ENCODE measurements around the gene CAPZA1.
"Not testable (repeated sequence)": the region's sequence is repeated elsewhere in the genome, so short reads cannot be mapped to it uniquely, and the experiment has no call there.

The CAPZA1 gene

DNA sequence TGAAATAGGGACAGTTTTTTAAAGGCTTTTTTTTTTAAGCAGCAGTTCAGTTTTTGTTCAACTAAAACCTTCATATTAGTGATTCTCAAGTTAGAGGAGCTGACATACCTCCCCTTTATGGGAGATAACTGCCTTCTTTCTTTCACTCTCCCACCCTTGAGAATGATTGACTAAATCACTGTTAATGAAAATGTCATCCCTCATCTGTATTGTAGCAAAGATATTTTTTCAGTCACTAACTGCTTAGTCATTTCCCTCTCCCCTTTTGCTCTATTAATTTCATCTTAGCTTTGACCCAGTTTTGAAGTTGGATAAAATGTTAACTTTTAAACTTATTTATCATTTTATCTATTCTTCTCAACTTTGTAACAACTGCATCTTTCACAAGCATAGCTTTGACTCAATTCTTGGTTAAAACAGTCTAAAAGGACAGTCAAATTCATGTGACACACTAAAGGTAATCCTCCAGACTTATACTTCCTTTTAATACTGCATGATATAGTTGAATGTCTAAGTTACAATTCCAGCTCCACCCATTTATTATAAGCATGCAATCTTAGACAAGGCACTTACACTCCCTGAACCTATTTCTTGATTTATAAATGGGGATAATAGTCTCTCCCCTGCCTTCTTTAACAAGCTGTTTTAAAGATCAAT is 17.1 kb downstream of the CAPZA1 start:
- in situ Hi-C loops (cut with MboI; ENCODE audit: low sequenced_read_pairs, unreplicated experiment) = no loop called here

DNA sequence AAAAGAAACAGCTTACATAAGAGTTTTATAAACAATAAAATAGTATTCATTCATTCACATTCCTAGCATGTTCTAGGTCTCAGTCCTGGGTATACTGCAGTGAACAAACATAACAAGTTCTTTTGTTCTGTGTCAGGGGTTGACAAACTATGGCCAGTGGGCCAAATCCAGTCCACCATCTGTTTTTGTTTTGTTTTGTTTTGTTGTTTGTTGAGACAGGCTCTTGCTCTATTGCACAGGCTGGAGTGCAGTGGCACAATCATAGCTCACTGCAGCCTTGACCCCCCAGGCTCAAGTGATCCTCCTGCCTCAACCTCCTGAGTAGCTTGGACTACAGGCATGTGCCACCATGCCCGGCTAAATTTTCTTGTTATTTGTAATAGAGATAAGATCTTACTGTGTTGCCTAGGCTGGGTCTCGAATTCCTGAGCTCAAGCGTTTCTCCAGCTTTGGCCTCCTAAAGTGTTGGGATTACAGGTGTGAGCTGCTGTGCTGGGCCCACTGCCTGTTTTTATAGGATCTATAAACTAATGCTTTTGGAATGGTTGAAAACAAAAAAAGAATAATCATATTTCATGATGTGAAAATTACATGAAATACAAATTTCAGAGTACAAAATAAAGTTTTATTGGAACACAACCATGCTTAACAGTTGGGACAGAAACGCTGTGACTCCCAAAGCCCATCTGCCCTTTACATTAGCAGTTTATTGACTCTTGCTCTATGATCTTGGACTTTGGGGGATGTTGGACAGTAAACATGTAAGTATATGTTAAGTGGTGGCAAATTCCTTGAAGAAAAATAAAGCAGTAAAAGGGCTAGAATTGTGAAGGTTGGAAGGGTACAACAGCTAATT is 17.9 kb downstream of the CAPZA1 start:
- in situ Hi-C loops (cut with MboI; ENCODE audit: low sequenced_read_pairs, unreplicated experiment) = no loop called here
- TF ChIP-seq, protein P1, sequence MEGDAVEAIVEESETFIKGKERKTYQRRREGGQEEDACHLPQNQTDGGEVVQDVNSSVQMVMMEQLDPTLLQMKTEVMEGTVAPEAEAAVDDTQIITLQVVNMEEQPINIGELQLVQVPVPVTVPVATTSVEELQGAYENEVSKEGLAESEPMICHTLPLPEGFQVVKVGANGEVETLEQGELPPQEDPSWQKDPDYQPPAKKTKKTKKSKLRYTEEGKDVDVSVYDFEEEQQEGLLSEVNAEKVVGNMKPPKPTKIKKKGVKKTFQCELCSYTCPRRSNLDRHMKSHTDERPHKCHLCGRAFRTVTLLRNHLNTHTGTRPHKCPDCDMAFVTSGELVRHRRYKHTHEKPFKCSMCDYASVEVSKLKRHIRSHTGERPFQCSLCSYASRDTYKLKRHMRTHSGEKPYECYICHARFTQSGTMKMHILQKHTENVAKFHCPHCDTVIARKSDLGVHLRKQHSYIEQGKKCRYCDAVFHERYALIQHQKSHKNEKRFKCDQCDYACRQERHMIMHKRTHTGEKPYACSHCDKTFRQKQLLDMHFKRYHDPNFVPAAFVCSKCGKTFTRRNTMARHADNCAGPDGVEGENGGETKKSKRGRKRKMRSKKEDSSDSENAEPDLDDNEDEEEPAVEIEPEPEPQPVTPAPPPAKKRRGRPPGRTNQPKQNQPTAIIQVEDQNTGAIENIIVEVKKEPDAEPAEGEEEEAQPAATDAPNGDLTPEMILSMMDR (IDR thresholded peaks at IDR 0.05; ENCODE audit: borderline replicate concordance, control extremely low read depth, extremely low read depth, insufficient read depth, missing control alignments) = no peak

More for the DNA sequence above, 17.1 kb downstream of the CAPZA1 start:
- TF ChIP-seq, protein P1 (IDR thresholded peaks at IDR 0.05; ENCODE audit: borderline replicate concordance, control extremely low read depth, extremely low read depth, insufficient read depth, missing control alignments) = no peak
- DNase-seq (ENCODE audit: low spot score) = peak; percentile 32

DNA sequence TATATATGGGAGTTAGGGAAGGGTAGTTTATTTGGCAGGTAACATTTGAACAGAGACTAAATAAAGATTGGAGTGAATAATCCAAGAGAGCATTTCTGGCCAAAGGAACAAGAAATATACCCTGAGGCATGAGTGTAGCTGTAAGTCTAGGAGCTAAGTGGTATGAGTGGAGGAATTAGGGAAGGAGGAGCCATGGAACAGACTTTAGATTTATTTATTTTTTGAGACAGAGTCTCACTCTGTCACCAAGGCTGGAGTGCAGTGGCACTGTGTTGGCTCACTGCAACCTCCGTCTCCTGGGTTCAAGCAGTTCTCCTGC is 18.4 kb downstream of the CAPZA1 start:
- TF ChIP-seq, protein P1 (IDR thresholded peaks at IDR 0.05; ENCODE audit: borderline replicate concordance, control extremely low read depth, extremely low read depth, insufficient read depth, missing control alignments) = no peak
- in situ Hi-C loops (cut with MboI; ENCODE audit: low sequenced_read_pairs, unreplicated experiment) = no loop called here
- no peak for DNase-seq (ENCODE audit: low spot score)

More for the DNA sequence above, 17.9 kb downstream of the CAPZA1 start:
- no peak for DNase-seq (ENCODE audit: low spot score)

DNA sequence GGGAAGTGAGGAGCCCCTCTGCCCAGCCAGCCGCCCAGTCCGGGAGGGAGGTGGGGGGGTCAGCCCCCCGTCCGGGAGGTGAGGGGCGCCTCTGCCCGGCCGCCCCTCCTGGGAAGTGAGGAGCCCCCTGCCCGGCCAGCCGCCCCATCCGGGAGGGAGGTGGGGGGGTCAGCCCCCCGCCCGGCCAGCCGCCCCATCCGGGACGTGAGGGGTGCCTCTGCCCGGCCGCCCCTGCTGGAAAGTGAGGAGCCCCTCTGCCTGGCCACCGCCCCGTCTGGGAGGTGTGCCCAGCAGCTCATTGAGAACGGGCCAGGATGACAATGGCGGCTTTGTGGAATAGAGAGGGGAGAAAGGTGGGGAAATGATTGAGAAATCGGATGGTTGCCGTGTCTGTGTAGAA is 20.8 kb downstream of the CAPZA1 start:
- in situ Hi-C loops (cut with MboI; ENCODE audit: low sequenced_read_pairs, unreplicated experiment); DNase-seq (ENCODE audit: low spot score): not testable (repeated sequence)

DNA sequence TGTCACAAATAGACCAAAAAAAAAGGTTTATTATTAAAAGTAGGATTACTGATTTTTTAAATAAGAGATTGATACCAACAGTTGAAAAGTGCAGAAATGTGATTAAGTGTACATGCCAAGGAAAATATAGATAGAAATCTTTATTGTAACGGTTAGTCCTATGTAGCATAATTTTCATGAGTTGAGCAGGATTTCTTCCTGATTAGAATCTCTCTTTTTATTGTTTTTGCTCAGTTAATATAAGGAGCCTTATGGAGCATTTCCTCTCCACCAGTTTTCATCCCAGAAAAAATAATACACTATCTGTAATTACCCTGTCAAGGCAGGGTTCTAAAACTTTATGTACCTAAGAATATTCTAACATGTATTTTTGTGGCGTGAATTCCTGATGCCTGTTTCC is 23.4 kb downstream of the CAPZA1 start:
- TF ChIP-seq, protein P1 (IDR thresholded peaks at IDR 0.05; ENCODE audit: borderline replicate concordance, control extremely low read depth, extremely low read depth, insufficient read depth, missing control alignments) = no peak
- in situ Hi-C loops (cut with MboI; ENCODE audit: low sequenced_read_pairs, unreplicated experiment) = no loop called here
- DNase-seq (ENCODE audit: low spot score) = no peak

DNA sequence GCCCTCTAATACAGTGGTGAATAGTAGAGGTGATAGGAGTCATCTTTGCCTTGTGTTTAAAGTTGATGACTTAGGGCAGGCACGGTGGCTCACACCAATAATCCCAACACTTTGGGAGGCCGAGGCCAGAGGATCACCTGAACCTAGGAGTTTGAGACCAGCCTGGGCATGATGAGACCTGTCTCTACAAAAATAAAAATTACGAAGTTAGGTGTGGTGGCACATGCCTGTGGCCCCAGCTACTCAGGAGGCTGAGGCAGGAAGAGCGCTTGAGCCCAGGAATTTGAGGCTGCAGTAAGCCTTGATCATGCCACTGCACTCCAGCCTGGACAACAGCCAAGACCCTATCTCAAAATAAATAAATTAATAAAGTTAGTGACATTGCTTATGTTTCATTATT is 26.6 kb downstream of the CAPZA1 start:
- no peak for DNase-seq (ENCODE audit: low spot score)
- in situ Hi-C loops (cut with MboI; ENCODE audit: low sequenced_read_pairs, unreplicated experiment) = no loop called here
- TF ChIP-seq, protein P1 (IDR thresholded peaks at IDR 0.05; ENCODE audit: borderline replicate concordance, control extremely low read depth, extremely low read depth, insufficient read depth, missing control alignments) = no peak

DNA sequence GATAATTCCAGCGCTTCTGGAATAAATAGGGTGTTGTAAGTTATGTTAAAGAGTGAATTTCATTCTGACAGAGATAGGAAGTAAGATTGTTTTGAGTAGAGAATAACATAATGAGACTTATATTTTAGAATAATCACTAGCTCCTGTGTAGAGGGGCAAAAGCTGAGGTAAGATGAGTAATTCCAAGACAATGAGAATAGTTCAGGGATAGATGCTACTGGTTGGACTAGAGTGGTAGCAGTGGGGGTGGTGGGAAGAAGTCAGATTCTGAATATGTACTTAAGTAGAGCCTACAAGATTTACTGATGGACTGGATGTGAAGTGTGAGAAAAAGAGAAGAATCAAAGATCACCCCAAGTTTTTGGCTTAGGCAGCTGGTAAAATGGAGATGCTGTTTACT is 31.6 kb downstream of the CAPZA1 start:
- TF ChIP-seq, protein P1 (IDR thresholded peaks at IDR 0.05; ENCODE audit: borderline replicate concordance, control extremely low read depth, extremely low read depth, insufficient read depth, missing control alignments) = no peak
- in situ Hi-C loops (cut with MboI; ENCODE audit: low sequenced_read_pairs, unreplicated experiment) = no loop called here
- no peak for DNase-seq (ENCODE audit: low spot score)

Measured in GM13976 (cell line).